IPS-20b (cell line): ENCODE results near the gene C1QTNF6.

Experiments
- H3K27ac ChIP-seq: one replicate; pipeline ENCODE4 v1.5.1; 2013; ENCODE audit warnings: low read length
- H3K27me3 ChIP-seq: 2 replicates; pipeline ENCODE4 v1.6.1; 2013; ENCODE audit warnings: mild to moderate bottlenecking, low read length, inconsistent platforms; ENCODE audit not compliant: insufficient read depth
- H3K36me3 ChIP-seq: 2 replicates; pipeline ENCODE4 v1.6.1; 2013; ENCODE audit warnings: low read depth, mild to moderate bottlenecking, inconsistent platforms, low read length, moderate library complexity; ENCODE audit not compliant: insufficient read depth
- H3K4me1 ChIP-seq: 2 replicates; pipeline ENCODE4 v1.6.1; 2013; ENCODE audit warnings: mild to moderate bottlenecking, control low read depth, inconsistent platforms, low read length, moderate library complexity; ENCODE audit not compliant: insufficient read depth
- H3K4me3 ChIP-seq: 2 replicates; pipeline ENCODE4 v1.5.1; 2013; ENCODE audit warnings: mild to moderate bottlenecking, low read length, inconsistent platforms
- H3K9ac ChIP-seq: 2 replicates; pipeline ENCODE4 v1.6.1; 2013; ENCODE audit warnings: low read depth, mild to moderate bottlenecking, inconsistent platforms, low read length, moderate library complexity
- H3K9me3 ChIP-seq: 2 replicates; pipeline ENCODE4 v1.6.1; 2013; ENCODE audit warnings: mild to moderate bottlenecking, low read depth, low read length, inconsistent platforms; ENCODE audit not compliant: insufficient read depth

C1QTNF6 gene

DNA sequence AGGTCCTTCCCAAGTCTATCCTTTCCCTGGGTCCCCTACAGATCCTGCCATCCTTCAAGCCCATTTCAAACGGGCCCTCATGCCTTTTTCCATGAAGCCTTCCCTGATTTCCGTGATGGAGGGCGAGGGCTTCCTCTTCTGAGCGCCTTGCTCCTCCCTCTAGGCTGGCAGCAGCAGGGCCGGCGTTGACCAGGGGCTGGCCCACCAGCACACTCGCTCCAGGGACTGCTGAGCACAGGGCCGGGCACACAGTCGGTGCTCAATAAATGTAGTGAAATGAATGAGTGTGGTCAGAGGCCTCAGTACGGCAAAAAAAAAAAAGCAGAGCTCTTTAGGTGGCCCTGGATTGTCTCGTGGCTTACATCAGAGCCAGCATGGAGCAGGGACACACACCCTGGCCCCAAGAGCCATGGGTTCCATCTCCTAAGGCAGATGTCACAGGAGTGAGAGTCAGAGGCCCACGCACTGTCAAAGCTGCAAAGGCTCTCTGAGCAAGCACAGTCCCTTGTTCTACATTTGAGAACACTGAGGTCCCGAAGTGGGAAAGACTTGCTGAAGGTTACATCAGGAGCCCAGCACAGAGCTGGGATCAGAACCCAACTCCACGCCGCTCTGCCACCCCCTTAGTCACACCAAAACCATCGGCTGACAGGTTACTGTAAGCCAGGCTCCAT is 41.4 kb downstream of the C1QTNF6 start:
- H3K27me3 ChIP-seq, result peaks cover 4% of the 10 kb centered on the region; the same call in 1 of the 2 replicates
- H3K4me1 ChIP-seq, result 0 out of 2 replicates have a peak, but pooled peaks cover 3% of the 10 kb centered on the region
- H3K9ac ChIP-seq, result no peak overlapping the region
- H3K4me3 ChIP-seq, result no peak overlapping the region
- H3K36me3 ChIP-seq, result no peaks in the 10 kb centered on the region
- no peak overlapping the region for H3K27ac ChIP-seq
- H3K9me3 ChIP-seq, result no peaks in the 10 kb centered on the region

DNA sequence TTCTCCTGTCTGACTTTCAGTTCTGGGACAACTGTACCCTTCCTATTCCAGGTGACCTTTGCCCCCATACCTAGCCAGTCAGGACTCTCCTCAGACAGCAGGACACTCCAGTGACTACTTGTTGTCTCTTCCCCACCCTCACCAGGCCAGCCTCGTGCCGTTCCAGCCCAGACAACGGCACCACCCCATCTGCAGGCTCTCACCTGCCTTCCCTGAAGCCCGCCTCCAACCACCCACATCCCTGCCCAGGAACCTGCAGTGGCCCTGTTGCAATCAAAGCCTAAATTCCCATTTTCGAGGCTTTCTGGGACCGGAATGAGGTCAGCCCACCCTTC is 42.0 kb downstream of the C1QTNF6 start:
- Histone ChIP-seq H3K36me3 (no peaks in the 10 kb centered on the region), H3K9ac (no peak overlapping the region), H3K4me1 (0 out of 2 replicates have a peak, but pooled peaks cover 3% of the 10 kb centered on the region), H3K27me3 (peaks cover 4% of the 10 kb centered on the region; the same call in 1 of the 2 replicates), H3K9me3 (no peaks in the 10 kb centered on the region), H3K27ac (no peak overlapping the region), H3K4me3 (no peak overlapping the region)

- no peak overlapping the region for H3K27ac ChIP-seq
- no peaks in the 10 kb centered on the region for H3K36me3 ChIP-seq
- no peaks in the 10 kb centered on the region for H3K9me3 ChIP-seq
- H3K27me3 ChIP-seq, result peaks cover 4% of the 10 kb centered on the region; the same call in 1 of the 2 replicates
- H3K4me3 ChIP-seq, result no peak overlapping the region
- no peak overlapping the region for H3K9ac ChIP-seq
- H3K4me1 ChIP-seq, result 0 out of 2 replicates have a peak, but pooled peaks cover 3% of the 10 kb centered on the region
Measured at GRCh38 chr22:37145180-37146050, 42.6 kb downstream of the C1QTNF6 start.

GRCh38 chr22:37144180-37144554 is 43.9 kb downstream of the C1QTNF6 start:
- no peaks in the 10 kb centered on the region for H3K9me3 ChIP-seq
- 0 out of 2 replicates have a peak, but pooled peaks cover 4% of the 10 kb centered on the region for H3K27me3 ChIP-seq
- H3K9ac ChIP-seq, result no peak overlapping the region
- H3K4me3 ChIP-seq, result no peak overlapping the region
- no peaks in the 10 kb centered on the region for H3K36me3 ChIP-seq
- no peaks in the 10 kb centered on the region for H3K4me1 ChIP-seq
- H3K27ac ChIP-seq, result no peak overlapping the region

DNA sequence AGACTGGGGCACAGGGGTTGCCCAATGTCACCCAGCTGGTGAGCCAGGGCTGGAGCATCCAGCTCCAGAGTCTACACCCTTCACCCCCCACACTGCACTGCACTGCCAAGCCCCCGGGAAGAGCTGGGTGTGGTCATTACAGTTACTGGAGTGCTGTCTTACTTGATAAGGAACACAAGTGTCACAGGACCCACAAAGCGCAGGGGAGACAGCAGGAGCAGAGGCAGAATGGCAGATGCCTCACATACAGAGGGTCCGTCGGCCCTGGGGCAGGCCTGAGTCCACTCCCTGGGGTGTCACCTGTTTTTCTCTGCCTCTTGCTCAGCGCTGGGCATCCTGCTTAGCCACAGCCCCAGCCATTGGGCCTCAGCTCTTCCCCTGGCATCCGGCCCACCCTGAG is 46.1 kb downstream of the C1QTNF6 start:
- Histone ChIP-seq H3K36me3 (no peaks in the 10 kb centered on the region), H3K9ac (no peak overlapping the region), H3K9me3 (no peaks in the 10 kb centered on the region), H3K27ac (no peak overlapping the region), H3K27me3 (0 out of 2 replicates have a peak, but pooled peaks cover 4% of the 10 kb centered on the region), H3K4me3 (no peak overlapping the region), H3K4me1 (no peaks in the 10 kb centered on the region)

DNA sequence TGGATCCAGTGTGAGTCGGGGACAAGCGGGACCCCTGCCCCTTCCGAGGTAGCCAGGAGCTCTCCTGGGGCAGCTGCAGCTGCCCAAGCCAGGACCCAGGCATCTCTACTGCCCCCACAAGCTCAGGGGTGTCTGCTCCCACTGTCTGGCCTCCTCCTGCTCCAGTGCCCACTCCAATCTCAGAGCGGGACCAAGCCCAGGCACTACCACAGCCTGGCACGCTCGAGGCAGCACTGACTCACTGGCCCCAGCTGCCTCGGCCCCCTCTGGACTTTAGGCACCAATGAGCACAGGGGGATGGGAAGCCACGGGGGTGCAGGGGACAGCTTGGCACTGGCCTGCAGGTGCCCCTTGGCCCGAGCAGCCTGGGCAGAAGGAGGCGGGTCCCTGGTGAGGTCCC is 46.6 kb downstream of the C1QTNF6 start:
- Histone ChIP-seq H3K9me3 (no peaks in the 10 kb centered on the region), H3K9ac (no peak overlapping the region), H3K27ac (no peak overlapping the region), H3K27me3 (0 out of 2 replicates have a peak, but pooled peaks cover 4% of the 10 kb centered on the region), H3K36me3 (no peaks in the 10 kb centered on the region), H3K4me3 (no peak overlapping the region), H3K4me1 (no peaks in the 10 kb centered on the region)

- no peak overlapping the region for H3K9ac ChIP-seq
- no peak overlapping the region for H3K27ac ChIP-seq
- H3K4me3 ChIP-seq, result no peak overlapping the region
- 0 out of 2 replicates have a peak, but pooled peaks cover 2% of the 10 kb centered on the region for H3K27me3 ChIP-seq
- no peaks in the 10 kb centered on the region for H3K36me3 ChIP-seq
- H3K4me1 ChIP-seq, result no peaks in the 10 kb centered on the region
- H3K9me3 ChIP-seq, result no peaks in the 10 kb centered on the region
Measured at GRCh38 chr22:37140686-37141323, 47.2 kb downstream of the C1QTNF6 start.

DNA sequence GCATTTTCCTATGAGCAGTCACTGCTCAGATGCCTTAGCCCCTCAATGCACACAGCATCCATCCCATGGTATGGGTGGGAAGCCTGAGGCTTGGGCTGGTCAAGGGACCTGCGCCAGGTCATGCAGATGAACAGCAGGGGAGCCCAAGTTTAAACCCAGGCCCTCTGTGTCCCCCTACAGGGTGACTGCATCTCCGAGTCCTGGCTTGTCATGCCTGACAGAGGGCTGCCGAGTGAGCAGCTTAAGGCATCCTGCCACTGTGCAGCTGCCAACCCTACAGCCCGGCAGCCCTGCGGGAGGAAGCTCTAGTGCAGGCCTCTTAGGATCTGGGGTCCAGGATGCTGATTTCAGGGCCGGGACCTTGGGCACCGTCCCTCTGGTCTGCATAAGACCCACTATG is 48.3 kb downstream of the C1QTNF6 start:
- no peaks in the 10 kb centered on the region for H3K36me3 ChIP-seq
- H3K27ac ChIP-seq, result no peak overlapping the region
- no peaks in the 10 kb centered on the region for H3K9me3 ChIP-seq
- H3K4me3 ChIP-seq, result no peak overlapping the region
- no peaks in the 10 kb centered on the region for H3K4me1 ChIP-seq
- no peak overlapping the region for H3K9ac ChIP-seq
- no peaks in the 10 kb centered on the region for H3K27me3 ChIP-seq

DNA sequence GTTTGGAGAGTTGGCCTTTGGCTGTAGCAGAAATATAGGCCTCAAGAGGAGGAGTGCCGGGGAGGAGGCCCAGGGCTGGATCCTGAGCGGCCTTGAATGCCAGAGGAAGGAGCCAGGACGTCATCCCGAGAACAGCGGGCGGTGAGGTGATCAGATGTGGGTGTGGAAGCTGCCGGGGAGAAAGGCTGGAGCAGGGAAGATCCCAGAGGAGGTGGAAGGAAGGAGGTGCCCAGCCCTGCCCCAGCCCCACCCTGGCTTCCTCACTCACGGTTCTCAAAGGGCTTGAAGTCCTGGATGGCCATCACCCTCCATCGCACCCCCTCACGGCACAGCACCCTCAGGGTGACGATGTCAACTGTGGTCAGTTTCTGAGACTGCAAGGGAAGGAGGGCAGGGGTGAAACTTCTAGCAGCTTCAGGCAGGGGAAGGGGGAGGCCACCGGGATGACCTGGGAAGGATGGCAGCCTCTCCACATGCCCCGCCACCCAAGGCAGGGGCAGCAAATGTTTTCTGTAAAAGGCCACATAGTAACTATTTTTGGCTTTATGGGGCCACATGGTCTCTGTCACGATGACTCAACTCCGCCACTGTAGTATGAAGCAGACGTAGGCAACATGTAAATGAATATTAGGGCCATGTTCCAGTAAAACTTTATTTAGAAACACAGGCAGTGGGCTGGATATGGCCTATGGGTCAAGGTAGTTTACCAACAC is 49.0 kb downstream of the C1QTNF6 start:
- Histone ChIP-seq H3K9ac (no peak overlapping the region), H3K4me3 (no peak overlapping the region), H3K4me1 (no peaks in the 10 kb centered on the region), H3K9me3 (no peaks in the 10 kb centered on the region), H3K27ac (no peak overlapping the region), H3K27me3 (no peaks in the 10 kb centered on the region), H3K36me3 (no peaks in the 10 kb centered on the region)

DNA sequence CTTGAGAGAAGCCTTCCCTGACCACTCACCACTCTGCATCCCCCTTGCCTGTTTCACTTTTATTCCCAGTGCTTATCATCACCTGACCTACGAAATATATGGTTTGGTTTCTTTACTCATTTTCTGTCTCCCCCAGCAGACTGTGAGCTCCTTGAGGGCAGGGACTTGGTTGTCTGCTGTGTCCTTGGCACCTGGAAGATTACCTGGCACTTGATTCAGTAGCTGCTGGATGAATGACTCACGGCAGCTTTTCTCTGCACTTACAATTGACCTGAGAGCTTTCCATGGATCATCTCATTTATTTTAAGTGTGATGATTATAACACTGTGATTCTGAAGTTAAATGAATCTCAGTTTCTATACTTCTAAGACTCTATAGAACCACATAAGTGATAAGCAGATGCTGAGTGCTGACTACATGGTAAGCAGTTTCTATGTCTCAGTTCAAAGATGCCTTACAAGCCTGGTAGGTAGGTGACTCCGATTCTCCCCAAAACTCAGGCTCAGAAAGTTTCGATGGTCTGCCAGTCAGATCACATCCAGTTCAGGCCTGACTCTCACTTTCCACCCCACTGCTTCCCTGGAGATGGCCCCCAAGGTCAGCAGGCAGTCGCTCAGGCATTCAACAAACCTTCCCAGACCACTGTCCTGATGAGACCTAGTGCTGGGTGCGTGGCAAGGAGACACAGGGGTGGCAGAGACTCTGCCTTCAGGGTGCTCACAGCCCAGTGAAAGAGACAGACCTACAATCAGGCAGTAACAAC is 50.0 kb downstream of the C1QTNF6 start:
- Histone ChIP-seq H3K27ac (no peak overlapping the region), H3K9me3 (no peaks in the 10 kb centered on the region), H3K4me3 (no peak overlapping the region), H3K27me3 (no peaks in the 10 kb centered on the region), H3K9ac (no peak overlapping the region), H3K36me3 (no peaks in the 10 kb centered on the region), H3K4me1 (no peaks in the 10 kb centered on the region)

- no peak overlapping the region for H3K9ac ChIP-seq
- H3K9me3 ChIP-seq, result no peaks in the 10 kb centered on the region
- no peak overlapping the region for H3K4me3 ChIP-seq
- no peaks in the 10 kb centered on the region for H3K36me3 ChIP-seq
- H3K27ac ChIP-seq, result no peak overlapping the region
- no peaks in the 10 kb centered on the region for H3K4me1 ChIP-seq
- no peaks in the 10 kb centered on the region for H3K27me3 ChIP-seq
Measured at GRCh38 chr22:37137131-37137530, 50.9 kb downstream of the C1QTNF6 start.
